GM18498 (cell line): ENCODE results near the gene UBXN1.
A peak's percentile ranks its signal among the peaks of the same experiment; 100 is the strongest.

Source experiments
- ATAC-seq: cut with Tn5 transposase; IDR thresholded peaks from one replicate; pipeline ENCODE4 v1.9.1; 2021; ENCODE audit warnings: mild to moderate bottlenecking, moderate library complexity; ENCODE audit not compliant: unreplicated experiment

Gene UBXN1

DNA sequence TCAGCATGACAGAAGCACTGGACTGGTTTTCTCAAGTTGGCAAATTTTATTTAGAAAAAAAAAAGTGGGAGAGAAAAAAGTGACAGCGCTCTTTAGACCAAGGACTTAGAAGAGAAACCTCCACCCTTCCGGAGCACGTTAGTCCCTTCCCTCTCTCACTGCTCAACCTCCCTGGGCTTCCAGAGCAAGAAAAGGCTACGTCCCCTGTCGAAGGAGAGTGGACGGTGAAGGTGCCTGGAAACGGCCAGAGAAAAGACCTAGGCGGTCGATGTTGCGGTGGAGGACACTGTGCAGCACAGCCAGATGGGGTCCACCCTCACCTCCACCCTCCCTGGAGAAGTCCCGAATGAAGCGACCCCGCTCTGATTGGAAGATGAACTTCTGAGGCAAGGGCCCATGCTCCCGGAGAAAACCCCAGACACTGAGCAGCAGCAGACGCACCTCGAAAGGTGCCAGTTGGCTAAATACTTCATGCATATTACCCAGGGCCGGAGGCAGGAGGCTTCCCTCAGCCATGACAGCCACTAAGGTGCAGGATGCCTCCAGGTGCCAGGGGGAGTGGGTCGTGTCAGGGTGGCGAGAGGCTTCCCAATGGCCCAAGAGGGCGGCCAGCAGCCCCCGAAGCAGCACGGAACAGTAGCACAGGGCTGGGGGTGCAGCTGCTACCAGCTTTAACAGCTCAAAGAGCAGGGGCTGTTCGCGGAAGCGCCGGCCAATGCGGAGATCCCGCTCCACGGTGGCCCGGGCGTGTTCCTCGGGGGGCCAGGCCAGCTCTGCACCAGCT, 31.9 kb downstream of the UBXN1 start:
- ATAC-seq, result no peak

DNA sequence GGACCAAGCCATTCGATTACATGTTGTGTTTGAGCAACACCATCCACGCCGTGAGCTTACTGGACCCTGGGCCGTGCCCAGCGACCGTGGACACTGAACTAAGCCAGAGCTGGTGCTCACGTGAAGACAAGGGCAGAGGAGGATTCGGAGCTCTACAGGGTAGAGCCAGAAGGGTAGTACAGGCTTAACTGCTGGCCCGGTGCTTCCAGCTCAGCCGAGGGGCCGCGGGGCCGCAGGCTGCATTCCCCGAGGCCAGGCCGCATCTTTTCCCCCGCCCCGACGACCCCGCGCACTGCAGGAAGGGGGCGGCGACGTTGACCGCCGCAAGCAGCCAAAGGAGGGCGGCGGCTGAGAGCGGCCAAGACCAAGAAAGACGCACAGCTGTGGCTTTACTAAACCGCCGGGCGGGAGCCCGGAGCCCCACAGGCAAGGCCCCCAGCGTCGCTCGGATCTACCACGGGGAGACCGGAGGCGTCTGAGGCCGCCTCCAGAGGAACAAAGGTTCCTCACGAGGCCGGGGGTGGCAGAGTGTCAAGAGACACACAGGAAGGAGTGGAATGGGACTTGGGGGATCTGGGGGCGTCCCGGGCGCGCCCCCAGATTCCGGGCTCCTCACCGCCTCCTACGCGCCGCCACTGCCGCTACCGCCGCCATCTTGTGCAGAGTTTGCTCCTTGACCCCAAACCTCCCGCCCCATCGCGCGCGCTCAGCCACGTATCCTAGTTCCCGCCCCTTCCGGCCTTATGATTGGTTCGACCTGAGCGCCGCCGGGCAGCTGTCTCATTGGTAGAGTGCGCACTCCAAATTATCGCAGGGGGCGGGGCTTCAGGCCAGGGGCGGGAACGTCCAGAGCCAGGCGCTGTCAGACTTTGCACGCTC, 32.7 kb downstream of the UBXN1 start, which contains the start of gene GANAB:
Gene GANAB, minus strand, starts transcription at position 668 of the 879 bp plus-strand sequence. Its CDS starts 14 bp downstream, at position 654.
- peak; percentile 87 for ATAC-seq

DNA sequence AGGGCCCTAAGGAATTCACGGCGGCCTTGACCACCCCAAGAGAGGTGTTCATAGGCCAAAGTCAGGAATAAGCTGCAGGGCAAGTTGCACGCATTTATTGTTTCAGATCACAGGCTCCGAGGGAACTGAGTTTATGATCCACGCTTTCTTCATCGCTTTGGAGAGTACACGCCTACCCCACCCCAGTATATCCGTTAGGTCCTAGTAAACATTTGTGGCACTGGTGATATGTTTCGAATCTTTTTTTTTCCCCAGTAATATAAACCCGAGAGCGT, 33.3 kb downstream of the UBXN1 start:
- ATAC-seq, result no peak

DNA sequence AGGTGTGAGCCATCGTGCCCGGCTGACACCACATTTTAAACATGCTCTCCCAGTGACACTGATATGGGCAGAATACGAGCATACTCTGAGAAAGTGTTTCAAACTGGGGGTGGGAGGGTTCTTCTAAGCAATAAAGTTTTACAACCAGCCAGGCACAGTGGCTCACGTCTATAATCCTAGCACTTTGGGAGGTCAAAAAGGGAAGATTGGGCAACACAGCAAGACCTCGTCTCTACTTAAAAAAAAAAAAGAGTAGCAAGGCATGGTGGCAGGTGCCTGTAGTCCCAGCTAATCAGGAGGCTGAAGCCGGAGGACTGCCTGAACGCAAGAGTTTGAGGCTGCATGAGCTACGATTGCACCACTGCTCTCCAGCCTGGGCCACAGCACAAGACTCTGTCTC, 34.7 kb downstream of the UBXN1 start:
- no peak for ATAC-seq

DNA sequence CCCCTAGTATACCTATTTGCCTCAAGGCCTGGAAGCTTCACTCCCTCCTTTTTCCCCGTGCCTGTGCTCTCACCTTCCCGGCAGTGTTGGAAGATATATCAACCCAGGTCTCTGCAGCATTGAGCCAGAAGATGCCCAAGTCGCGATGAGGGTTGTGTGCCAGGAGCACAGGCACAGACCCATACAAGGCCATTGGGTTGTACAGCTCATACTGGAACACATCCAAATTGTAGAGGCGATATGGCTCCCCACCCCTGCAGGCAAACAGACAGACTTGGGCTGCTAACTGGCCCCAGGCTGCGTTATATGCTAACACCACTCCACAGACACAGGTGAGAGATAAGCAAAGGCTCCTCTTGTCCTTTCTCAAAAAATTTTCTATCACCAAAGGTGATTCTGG, 46.4 kb downstream of the UBXN1 start:
- ATAC-seq, result no peak

DNA sequence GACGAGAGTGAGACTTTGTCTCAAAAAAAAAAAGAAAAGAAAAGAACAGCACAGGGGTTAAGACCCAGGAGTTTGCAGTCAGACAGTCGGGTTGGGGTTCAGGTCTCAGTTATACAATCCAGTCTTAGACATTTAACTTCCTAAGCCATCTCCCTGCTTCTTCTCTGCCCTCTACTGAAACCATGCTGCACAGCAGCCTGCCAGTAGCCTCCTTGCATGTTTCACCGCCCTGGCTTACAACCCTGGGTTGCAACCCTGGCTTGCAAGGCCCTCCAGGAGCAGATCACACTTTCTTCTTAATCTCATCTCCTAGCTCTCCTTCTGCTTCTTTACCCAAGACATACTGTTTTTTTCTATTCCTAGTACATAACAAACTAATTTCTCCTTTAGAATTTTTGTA, 51.2 kb downstream of the UBXN1 start:
- no peak for ATAC-seq
